ENCODE results near the gene ATP11C. TPM values are rescaled to one million over a fixed set of nuclear protein-coding genes. Genes with fewer than 3 reads are reported as not detected.
"Not testable (repeated sequence)": the region's sequence is repeated elsewhere in the genome, so short reads cannot be mapped to it uniquely, and the experiment has no call there.

Gene ATP11C
- total RNA-seq, 1 donor from 2014 or later, result 20.4 TPM

- TF ChIP-seq, protein P1, sequence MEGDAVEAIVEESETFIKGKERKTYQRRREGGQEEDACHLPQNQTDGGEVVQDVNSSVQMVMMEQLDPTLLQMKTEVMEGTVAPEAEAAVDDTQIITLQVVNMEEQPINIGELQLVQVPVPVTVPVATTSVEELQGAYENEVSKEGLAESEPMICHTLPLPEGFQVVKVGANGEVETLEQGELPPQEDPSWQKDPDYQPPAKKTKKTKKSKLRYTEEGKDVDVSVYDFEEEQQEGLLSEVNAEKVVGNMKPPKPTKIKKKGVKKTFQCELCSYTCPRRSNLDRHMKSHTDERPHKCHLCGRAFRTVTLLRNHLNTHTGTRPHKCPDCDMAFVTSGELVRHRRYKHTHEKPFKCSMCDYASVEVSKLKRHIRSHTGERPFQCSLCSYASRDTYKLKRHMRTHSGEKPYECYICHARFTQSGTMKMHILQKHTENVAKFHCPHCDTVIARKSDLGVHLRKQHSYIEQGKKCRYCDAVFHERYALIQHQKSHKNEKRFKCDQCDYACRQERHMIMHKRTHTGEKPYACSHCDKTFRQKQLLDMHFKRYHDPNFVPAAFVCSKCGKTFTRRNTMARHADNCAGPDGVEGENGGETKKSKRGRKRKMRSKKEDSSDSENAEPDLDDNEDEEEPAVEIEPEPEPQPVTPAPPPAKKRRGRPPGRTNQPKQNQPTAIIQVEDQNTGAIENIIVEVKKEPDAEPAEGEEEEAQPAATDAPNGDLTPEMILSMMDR (IDR thresholded peaks at IDR 0.05), result no peak
- Mint-ChIP-seq H3K4me1 (ENCODE audit: low read depth) (peaks cover 16% of the 10 kb centered on the region), H3K9me3 (ENCODE audit: low read depth) (no peaks in the 10 kb centered on the region), H3K27ac (ENCODE audit: unreplicated experiment) (no peak overlapping the region), H3K4me3 (ENCODE audit: unreplicated experiment) (no peak overlapping the region), H3K27me3 (ENCODE audit: low read depth) (no peaks in the 10 kb centered on the region), H3K36me3 (ENCODE audit: low read depth) (no peaks in the 10 kb centered on the region)
- no peak for DNase-seq (ENCODE audit: low spot score)
These were observed 8.7 kb downstream of the ATP11C start for GRCh38 chrX:139924069-139924695.

DNA sequence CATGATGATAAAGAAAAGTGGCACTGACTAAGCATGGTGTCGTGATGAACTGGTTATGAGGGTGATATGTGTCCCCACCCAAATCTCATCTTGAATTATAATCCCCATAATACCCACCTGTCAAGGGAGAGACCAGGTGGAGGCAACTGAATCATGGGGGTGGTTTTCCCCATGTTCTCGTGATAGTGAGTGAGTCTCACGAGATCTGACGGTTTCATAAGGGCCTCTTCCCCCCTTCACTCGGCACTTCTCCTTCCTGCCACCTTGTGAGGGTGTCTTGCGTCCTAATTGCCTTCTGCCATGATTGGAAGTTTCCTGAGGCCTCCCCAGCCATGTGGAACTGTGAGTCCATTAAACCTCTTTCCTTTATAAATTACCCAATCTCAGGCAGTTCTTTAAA, 11.7 kb downstream of the ATP11C start:
- H3K27ac Mint-ChIP-seq (ENCODE audit: unreplicated experiment); DNase-seq (ENCODE audit: low spot score); H3K27me3 Mint-ChIP-seq (ENCODE audit: low read depth); H3K4me3 Mint-ChIP-seq (ENCODE audit: unreplicated experiment); H3K4me1 Mint-ChIP-seq (ENCODE audit: low read depth); H3K9me3 Mint-ChIP-seq (ENCODE audit: low read depth); H3K36me3 Mint-ChIP-seq (ENCODE audit: low read depth): not testable (repeated sequence)

DNA sequence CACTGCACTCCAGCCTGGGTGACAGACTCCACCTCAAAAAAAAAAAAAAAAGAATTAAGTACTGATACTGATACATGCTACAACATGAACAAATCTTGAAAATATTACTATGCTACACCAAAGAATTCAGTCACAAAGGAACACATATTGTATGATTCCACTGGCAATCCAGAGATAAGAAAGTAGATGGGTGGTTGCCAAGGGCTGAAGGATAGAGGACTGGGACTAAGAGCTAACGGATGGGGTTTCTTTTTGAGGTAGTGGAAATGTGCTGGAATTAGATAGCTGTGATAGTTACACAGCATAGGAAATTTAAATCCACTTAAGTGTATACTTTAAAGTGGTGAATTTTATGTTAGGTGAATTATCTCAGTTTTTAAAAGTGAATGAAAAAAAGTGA, 12.5 kb downstream of the ATP11C start:
- H3K36me3 Mint-ChIP-seq (ENCODE audit: low read depth), result no peaks in the 10 kb centered on the region
- no peak for DNase-seq (ENCODE audit: low spot score)
- TF ChIP-seq, protein P1 (IDR thresholded peaks at IDR 0.05), result no peak
- H3K27me3 Mint-ChIP-seq (ENCODE audit: low read depth), result no peaks in the 10 kb centered on the region
- H3K9me3 Mint-ChIP-seq (ENCODE audit: low read depth), result no peaks in the 10 kb centered on the region
- no peak overlapping the region for H3K27ac Mint-ChIP-seq (ENCODE audit: unreplicated experiment)
- H3K4me1 Mint-ChIP-seq (ENCODE audit: low read depth), result no peaks in the 10 kb centered on the region
- no peak overlapping the region for H3K4me3 Mint-ChIP-seq (ENCODE audit: unreplicated experiment)

- no peaks in the 10 kb centered on the region for H3K36me3 Mint-ChIP-seq (ENCODE audit: low read depth)
These were observed 18.4 kb downstream of the ATP11C start for GRCh38 chrX:139914421-139914820.

GRCh38 chrX:139909712-139910111, 23.1 kb downstream of the ATP11C start:
- no peak for DNase-seq (ENCODE audit: low spot score)
- no peak overlapping the region for H3K27ac Mint-ChIP-seq (ENCODE audit: unreplicated experiment)
- no peaks in the 10 kb centered on the region for H3K36me3 Mint-ChIP-seq (ENCODE audit: low read depth)
- H3K9me3 Mint-ChIP-seq (ENCODE audit: low read depth), result peaks cover 4% of the 10 kb centered on the region
- no peak overlapping the region for H3K4me3 Mint-ChIP-seq (ENCODE audit: unreplicated experiment)
- TF ChIP-seq, protein P1 (IDR thresholded peaks at IDR 0.05), result no peak
- H3K27me3 Mint-ChIP-seq (ENCODE audit: low read depth), result no peaks in the 10 kb centered on the region
- peaks cover 8% of the 10 kb centered on the region for H3K4me1 Mint-ChIP-seq (ENCODE audit: low read depth)

More at GRCh38 chrX:139914421-139914820, 18.4 kb downstream of the ATP11C start:
- DNase-seq (ENCODE audit: low spot score), result no peak
- Mint-ChIP-seq H3K4me3 (ENCODE audit: unreplicated experiment) (no peak overlapping the region), H3K27ac (ENCODE audit: unreplicated experiment) (no peak overlapping the region), H3K27me3 (ENCODE audit: low read depth) (no peaks in the 10 kb centered on the region), H3K9me3 (ENCODE audit: low read depth) (no peaks in the 10 kb centered on the region), H3K4me1 (ENCODE audit: low read depth) (no peaks in the 10 kb centered on the region)
- TF ChIP-seq, protein P1 (IDR thresholded peaks at IDR 0.05), result no peak

DNA sequence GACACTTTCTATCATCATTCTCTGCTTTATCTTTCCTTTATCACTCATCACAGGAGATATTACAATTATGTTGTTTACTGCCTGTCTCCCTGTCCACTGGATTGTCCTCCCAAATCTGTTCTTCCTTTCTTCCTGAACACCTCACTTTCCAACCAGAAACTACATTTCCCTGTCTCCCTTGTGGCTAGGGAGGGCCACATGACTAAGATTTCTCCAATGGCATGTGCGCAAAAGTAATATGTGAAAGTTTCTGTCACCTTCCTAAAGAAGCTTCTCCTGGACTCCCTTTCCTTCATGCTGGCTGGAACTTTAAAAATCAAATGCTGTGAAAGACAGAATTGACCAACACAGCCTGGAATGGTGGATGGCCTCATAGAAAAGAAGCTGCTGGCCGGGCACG, 25.8 kb downstream of the ATP11C start:
- Mint-ChIP-seq H3K27ac (ENCODE audit: unreplicated experiment) (no peak overlapping the region), H3K9me3 (ENCODE audit: low read depth) (peaks cover 4% of the 10 kb centered on the region), H3K4me3 (ENCODE audit: unreplicated experiment) (no peak overlapping the region), H3K4me1 (ENCODE audit: low read depth) (peaks cover 11% of the 10 kb centered on the region), H3K36me3 (ENCODE audit: low read depth) (no peaks in the 10 kb centered on the region), H3K27me3 (ENCODE audit: low read depth) (no peaks in the 10 kb centered on the region)
- TF ChIP-seq, protein P1 (IDR thresholded peaks at IDR 0.05), result no peak
- no peak for DNase-seq (ENCODE audit: low spot score)

All from chondrocyte (in vitro differentiated cells).